Measurements from ENCODE around the gene LTBP1.

DNA sequence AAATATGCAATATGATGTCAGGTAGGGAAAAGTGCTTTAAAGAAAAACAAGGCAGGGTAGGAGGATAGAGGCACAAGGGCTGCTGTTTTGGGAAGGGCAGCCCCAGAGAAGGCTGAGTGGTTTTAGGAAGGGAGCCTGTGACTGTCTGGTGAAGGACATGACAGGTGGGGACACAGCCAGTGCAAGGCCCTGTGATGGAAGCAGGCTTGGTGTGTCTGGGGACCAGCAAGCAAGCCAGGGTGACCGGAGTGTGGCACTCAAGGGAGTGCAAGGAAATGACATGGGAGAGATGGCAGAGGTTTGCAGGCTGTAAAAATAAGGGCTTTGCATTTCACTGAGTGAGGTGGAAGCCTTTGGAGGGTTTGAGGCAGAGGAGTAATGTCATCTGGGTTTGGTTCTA, 62.0 kb downstream of the LTBP1 start:
- TF ChIP-seq CTCF (IDR thresholded peaks at IDR 0.05) (no peak), POLR2A (IDR thresholded peaks at IDR 0.05) (no peak)
